ENCODE results near the gene CDKL5.

The CDKL5 gene

GRCh38 chrX:18682979-18683387 lies 257.6 kb downstream of the CDKL5 start:
- Mint-ChIP-seq H3K4me3 (no peak overlapping the region), H3K27me3 (peaks cover 3% of the 10 kb centered on the region), H3K36me3 (ENCODE audit: low read depth) (no peaks in the 10 kb centered on the region), H3K4me1 (ENCODE audit: low read depth) (peaks cover 25% of the 10 kb centered on the region), H3K27ac (no peak overlapping the region), H3K9me3 (no peaks in the 10 kb centered on the region)
- intact Hi-C loops (cut with micrococcal nuclease): no loop called here

GRCh38 chrX:18687856-18688495 lies 262.6 kb downstream of the CDKL5 start:
- H3K27ac Mint-ChIP-seq: no peak overlapping the region

GRCh38 chrX:18691431-18691830 lies 266.0 kb downstream of the CDKL5 start:
- Mint-ChIP-seq H3K4me1 (ENCODE audit: low read depth) (peaks cover 24% of the 10 kb centered on the region), H3K36me3 (ENCODE audit: low read depth) (no peaks in the 10 kb centered on the region), H3K27me3 (peaks cover 2% of the 10 kb centered on the region), H3K27ac (no peak overlapping the region), H3K4me3 (no peak overlapping the region), H3K9me3 (peaks cover 7% of the 10 kb centered on the region)
- intact Hi-C loops (cut with micrococcal nuclease): no loop called here

More at GRCh38 chrX:18687856-18688495, 262.6 kb downstream of the CDKL5 start:
- Mint-ChIP-seq H3K27me3 (peaks cover 2% of the 10 kb centered on the region), H3K36me3 (ENCODE audit: low read depth) (no peaks in the 10 kb centered on the region), H3K4me3 (no peak overlapping the region), H3K4me1 (ENCODE audit: low read depth) (peaks cover 28% of the 10 kb centered on the region), H3K9me3 (no peaks in the 10 kb centered on the region)
- intact Hi-C loops (cut with micrococcal nuclease): loop anchor here (5.0 kb wide), 1 partner anchor 261 kb away; the partner anchor contains the start of gene CDKL5

GRCh38 chrX:18692541-18692940 lies 267.1 kb downstream of the CDKL5 start:
- no peak overlapping the region for H3K27ac Mint-ChIP-seq
- H3K4me3 Mint-ChIP-seq: no peak overlapping the region
- H3K36me3 Mint-ChIP-seq (ENCODE audit: low read depth): no peaks in the 10 kb centered on the region
- H3K9me3 Mint-ChIP-seq: peaks cover 7% of the 10 kb centered on the region
- peaks cover 2% of the 10 kb centered on the region for H3K27me3 Mint-ChIP-seq
- intact Hi-C loops (cut with micrococcal nuclease): no loop called here
- H3K4me1 Mint-ChIP-seq (ENCODE audit: low read depth): peaks cover 23% of the 10 kb centered on the region

GRCh38 chrX:18696653-18697052 lies 271.2 kb downstream of the CDKL5 start:
- peaks cover 5% of the 10 kb centered on the region for H3K27me3 Mint-ChIP-seq
- no peak overlapping the region for H3K27ac Mint-ChIP-seq
- peaks cover 10% of the 10 kb centered on the region for H3K4me1 Mint-ChIP-seq (ENCODE audit: low read depth)
- H3K4me3 Mint-ChIP-seq: no peak overlapping the region
- H3K36me3 Mint-ChIP-seq (ENCODE audit: low read depth): no peaks in the 10 kb centered on the region
- peaks cover 7% of the 10 kb centered on the region for H3K9me3 Mint-ChIP-seq
- intact Hi-C loops (cut with micrococcal nuclease): no loop called here

GRCh38 chrX:18698737-18699650 lies 273.6 kb downstream of the CDKL5 start:
- Mint-ChIP-seq H3K36me3 (ENCODE audit: low read depth) (no peaks in the 10 kb centered on the region), H3K4me3 (no peak overlapping the region), H3K27ac (no peak overlapping the region), H3K4me1 (ENCODE audit: low read depth) (no peaks in the 10 kb centered on the region), H3K9me3 (peaks cover 7% of the 10 kb centered on the region), H3K27me3 (peaks cover 3% of the 10 kb centered on the region)
- intact Hi-C loops (cut with micrococcal nuclease): no loop called here

GRCh38 chrX:18701621-18702361 lies 276.4 kb downstream of the CDKL5 start:
- H3K4me1 Mint-ChIP-seq (ENCODE audit: low read depth): no peaks in the 10 kb centered on the region
- intact Hi-C loops (cut with micrococcal nuclease): no loop called here

GRCh38 chrX:18702362-18703195 lies 277.2 kb downstream of the CDKL5 start:
- Mint-ChIP-seq H3K9me3 (no peaks in the 10 kb centered on the region), H3K27me3 (peaks cover 3% of the 10 kb centered on the region), H3K27ac (no peak overlapping the region), H3K4me1 (ENCODE audit: low read depth) (no peaks in the 10 kb centered on the region), H3K36me3 (ENCODE audit: low read depth) (no peaks in the 10 kb centered on the region), H3K4me3 (no peak overlapping the region)
- intact Hi-C loops (cut with micrococcal nuclease): no loop called here

More at GRCh38 chrX:18701621-18702361, 276.4 kb downstream of the CDKL5 start:
- H3K4me3 Mint-ChIP-seq: no peak overlapping the region
- H3K27me3 Mint-ChIP-seq: peaks cover 3% of the 10 kb centered on the region
- H3K27ac Mint-ChIP-seq: no peak overlapping the region
- no peaks in the 10 kb centered on the region for H3K36me3 Mint-ChIP-seq (ENCODE audit: low read depth)
- no peaks in the 10 kb centered on the region for H3K9me3 Mint-ChIP-seq
